ENCODE data around the gene SNRPA. TPM values are rescaled to one million over a fixed set of nuclear protein-coding genes. Genes with fewer than 3 reads are reported as not detected.
"Not testable (repeated sequence)": the region's sequence is repeated elsewhere in the genome, so short reads cannot be mapped to it uniquely, and the experiment has no call there.

Gene SNRPA
- total RNA-seq, 2 donors from 2014 or later: 171 to 175 TPM

DNA sequence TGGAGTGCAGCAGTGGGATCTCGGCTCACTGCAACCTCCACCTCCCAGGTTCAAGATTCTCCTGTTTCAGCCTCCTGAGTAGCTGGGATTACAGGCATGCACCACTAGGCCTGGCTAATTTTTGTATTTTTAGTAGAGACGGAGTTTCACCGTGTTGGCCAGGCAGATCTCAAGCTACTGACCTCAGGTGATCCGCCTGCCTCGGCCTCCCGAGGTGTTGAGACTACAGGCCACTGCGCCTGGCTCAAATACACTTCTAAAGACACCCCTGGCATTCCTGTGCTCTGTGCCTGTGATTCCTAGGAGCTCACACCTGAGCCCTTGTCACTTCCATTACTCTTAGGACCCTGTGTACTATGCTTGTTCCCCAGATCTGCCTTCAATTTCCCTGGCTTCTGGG is 61.6 kb downstream of the SNRPA start:
- H3K4me1 Mint-ChIP-seq: peaks cover 12% of the 10 kb centered on the region
- not testable (repeated sequence) for ATAC-seq (replicated peaks); H3K9me3 Mint-ChIP-seq; H3K27me3 Mint-ChIP-seq
- peaks cover 30% of the 10 kb centered on the region for H3K36me3 Mint-ChIP-seq (ENCODE audit: low read depth)
- peak overlapping the region; percentile 88 for H3K4me3 Mint-ChIP-seq
- H3K27ac Mint-ChIP-seq: peak overlapping the region; percentile 80

DNA sequence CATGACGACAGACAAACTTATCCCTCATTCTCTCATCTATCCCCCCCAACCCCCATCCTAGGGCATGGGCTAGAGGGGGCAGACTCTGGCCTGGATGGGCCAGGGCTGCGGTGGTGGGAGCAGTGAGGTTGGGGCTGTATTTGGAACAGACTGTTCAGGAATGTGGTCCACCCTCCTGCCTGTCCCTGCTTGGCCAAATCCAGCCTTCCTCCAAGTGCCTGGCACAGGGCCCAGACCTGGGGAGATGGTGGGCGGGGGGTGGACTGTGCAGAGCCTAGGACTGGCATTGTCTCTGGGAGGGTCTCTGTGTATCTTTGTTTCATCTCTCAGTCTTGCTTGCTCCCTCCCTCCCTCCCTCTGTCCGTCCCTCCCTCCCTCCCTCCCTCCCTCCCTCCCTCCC is 62.2 kb downstream of the SNRPA start:
- Mint-ChIP-seq H3K27me3 (no peaks in the 10 kb centered on the region), H3K9me3 (no peaks in the 10 kb centered on the region), H3K27ac (peak overlapping the region; percentile 80), H3K4me1 (peaks cover 9% of the 10 kb centered on the region), H3K36me3 (ENCODE audit: low read depth) (peaks cover 24% of the 10 kb centered on the region), H3K4me3 (peak overlapping the region; percentile 88)
- ATAC-seq (replicated peaks): no peak

Other genes starting within 250 kb of the SNRPA start
- gene SHKBP1, start 174.3 kb upstream of the SNRPA start, total RNA-seq: 100 to 1,000 TPM; 113 to 126 TPM
- 100 to 1,000 TPM; 117 to 331 TPM for gene LTBP4, start 149.8 kb upstream of the SNRPA start, total RNA-seq
- gene NUMBL, start 60.6 kb upstream of the SNRPA start, total RNA-seq: 10 to 100 TPM; 16.4 to 37.3 TPM
- gene COQ8B, start 34.3 kb upstream of the SNRPA start, total RNA-seq: 10 to 100 TPM; 31.0 to 54.8 TPM
- 10 to 100 TPM in 1 of 2 donors, 1 to 10 TPM in 1; 7.0 to 14.5 TPM for gene ITPKC, start 34.1 kb upstream of the SNRPA start, total RNA-seq
- gene ACTMAP, start 726 bp upstream of the SNRPA start, total RNA-seq: 10 to 100 TPM; 13.0 to 16.6 TPM
- 1 to 10 TPM in 1 of 2 donors, not detected in 1; 5.7 TPM for gene MIA, start 24.3 kb downstream of the SNRPA start, total RNA-seq
- gene RAB4B, start 27.0 kb downstream of the SNRPA start, total RNA-seq: 10 to 100 TPM; 29.0 to 31.3 TPM
- 10 to 100 TPM; 78.1 to 86.8 TPM for gene EGLN2, start 48.0 kb downstream of the SNRPA start, total RNA-seq
- not detected for gene CYP2A6, start 99.2 kb downstream of the SNRPA start, total RNA-seq
- not detected for gene CYP2A7, start 131.0 kb downstream of the SNRPA start, total RNA-seq
- gene CYP2B6, start 240.1 kb downstream of the SNRPA start, total RNA-seq: not detected

All from activated T-helper 17 cell treated with anti-CD3 and anti-CD28 coated beads, Interleukin-2, amount 50 U/mL, for 72 hours (primary cell).